Measurements from ENCODE around the gene CDH13.

Gene CDH13

GRCh38 chr16:83045790-83046189, 419.0 kb downstream of the CDH13 start:
- H3K9me3 ChIP-seq (replicated peaks; ENCODE audit: insufficient read depth, low read length), result no peaks in the 10 kb centered on the region
- H4K20me1 ChIP-seq (ENCODE audit: insufficient read depth, low read length), result no peaks in the 10 kb centered on the region
- H3K27me3 ChIP-seq (replicated peaks; ENCODE audit: insufficient read depth, low read length), result no peaks in the 10 kb centered on the region
- no peak for DNase-seq
- H3K27ac ChIP-seq (ENCODE audit: low read length), result no peak overlapping the region
- H3K36me3 ChIP-seq (replicated peaks; ENCODE audit: insufficient read depth, low read length), result no peaks in the 10 kb centered on the region
- no peaks in the 10 kb centered on the region for H3K9me2 ChIP-seq (replicated peaks; ENCODE audit: insufficient read depth, low read length)
- no peak for TF ChIP-seq EZH2phosphoT487 (IDR thresholded peaks at IDR 0.05; ENCODE audit: low read length)
- no peak for TF ChIP-seq EZH2 (optimal IDR thresholded peaks at IDR 0.05; ENCODE audit: low read depth, low read length)
- no peak for TF ChIP-seq CTCF (IDR thresholded peaks at IDR 0.05; ENCODE audit: low read length)
- H2AFZ ChIP-seq (ENCODE audit: low read length), result no peak overlapping the region
- H3K9ac ChIP-seq (ENCODE audit: low read length), result no peak overlapping the region
- no peaks in the 10 kb centered on the region for H3K4me1 ChIP-seq (ENCODE audit: low read length)
- H3F3A ChIP-seq (ENCODE audit: insufficient read depth, low read length), result no peaks in the 10 kb centered on the region
- no peaks in the 10 kb centered on the region for H3K79me2 ChIP-seq (ENCODE audit: low read length)
- no peak overlapping the region for H3K4me2 ChIP-seq (ENCODE audit: low read depth, low read length)
- H3K4me3 ChIP-seq (ENCODE audit: low read length), result no peak overlapping the region

- H3K4me2 ChIP-seq (ENCODE audit: low read depth, low read length), result no peak overlapping the region
- no peak overlapping the region for H3K4me3 ChIP-seq (ENCODE audit: low read length)
- no peaks in the 10 kb centered on the region for H4K20me1 ChIP-seq (ENCODE audit: insufficient read depth, low read length)
- H3K79me2 ChIP-seq (ENCODE audit: low read length), result no peaks in the 10 kb centered on the region
- H3K27me3 ChIP-seq (replicated peaks; ENCODE audit: insufficient read depth, low read length), result no peaks in the 10 kb centered on the region
- H3K27ac ChIP-seq (ENCODE audit: low read length), result no peak overlapping the region
- H3F3A ChIP-seq (ENCODE audit: insufficient read depth, low read length), result no peaks in the 10 kb centered on the region
- no peaks in the 10 kb centered on the region for H3K36me3 ChIP-seq (replicated peaks; ENCODE audit: insufficient read depth, low read length)
- no peak for DNase-seq
- no peak overlapping the region for H3K9ac ChIP-seq (ENCODE audit: low read length)
- no peaks in the 10 kb centered on the region for H3K4me1 ChIP-seq (ENCODE audit: low read length)
- H2AFZ ChIP-seq (ENCODE audit: low read length), result no peak overlapping the region
- TF ChIP-seq EZH2phosphoT487 (IDR thresholded peaks at IDR 0.05; ENCODE audit: low read length), result no peak
- no peak for TF ChIP-seq CTCF (IDR thresholded peaks at IDR 0.05; ENCODE audit: low read length)
- TF ChIP-seq EZH2 (optimal IDR thresholded peaks at IDR 0.05; ENCODE audit: low read depth, low read length), result no peak
- no peaks in the 10 kb centered on the region for H3K9me3 ChIP-seq (replicated peaks; ENCODE audit: insufficient read depth, low read length)
- no peaks in the 10 kb centered on the region for H3K9me2 ChIP-seq (replicated peaks; ENCODE audit: insufficient read depth, low read length)
Measured at GRCh38 chr16:83046664-83047063, 419.9 kb downstream of the CDH13 start.

GRCh38 chr16:83051451-83051850, 424.7 kb downstream of the CDH13 start:
- Histone ChIP-seq H3F3A (ENCODE audit: insufficient read depth, low read length) (no peaks in the 10 kb centered on the region), H3K36me3 (replicated peaks; ENCODE audit: insufficient read depth, low read length) (no peaks in the 10 kb centered on the region), H4K20me1 (ENCODE audit: insufficient read depth, low read length) (no peaks in the 10 kb centered on the region), H3K4me3 (ENCODE audit: low read length) (no peak overlapping the region), H3K9me3 (replicated peaks; ENCODE audit: insufficient read depth, low read length) (no peaks in the 10 kb centered on the region), H3K9ac (ENCODE audit: low read length) (no peak overlapping the region), H3K27ac (ENCODE audit: low read length) (no peak overlapping the region), H3K4me1 (ENCODE audit: low read length) (no peaks in the 10 kb centered on the region), H3K27me3 (replicated peaks; ENCODE audit: insufficient read depth, low read length) (no peaks in the 10 kb centered on the region), H3K9me2 (replicated peaks; ENCODE audit: insufficient read depth, low read length) (no peaks in the 10 kb centered on the region), H3K79me2 (ENCODE audit: low read length) (no peaks in the 10 kb centered on the region), H2AFZ (ENCODE audit: low read length) (no peak overlapping the region), H3K4me2 (ENCODE audit: low read depth, low read length) (no peak overlapping the region)
- TF ChIP-seq CTCF (IDR thresholded peaks at IDR 0.05; ENCODE audit: low read length) (no peak), EZH2phosphoT487 (IDR thresholded peaks at IDR 0.05; ENCODE audit: low read length) (no peak), EZH2 (optimal IDR thresholded peaks at IDR 0.05; ENCODE audit: low read depth, low read length) (no peak)
- DNase-seq, result no peak
